GM12873 (cell line): ENCODE data around the gene WDFY4.

ENCODE experiments used
- TF ChIP-seq, protein P1 (sequence below): IDR thresholded peaks from 2 replicates; pipeline ENCODE4 v1.5.1; 2012; ENCODE audit warnings: low read depth, mild to moderate bottlenecking, moderate library complexity, low read length, control low read depth; ENCODE audit not compliant: insufficient read depth; ENCODE audit errors: missing control alignments

WDFY4 gene

GRCh38 chr10:49021685-49022084, 337.0 kb downstream of the WDFY4 start:
- TF ChIP-seq, protein P1, sequence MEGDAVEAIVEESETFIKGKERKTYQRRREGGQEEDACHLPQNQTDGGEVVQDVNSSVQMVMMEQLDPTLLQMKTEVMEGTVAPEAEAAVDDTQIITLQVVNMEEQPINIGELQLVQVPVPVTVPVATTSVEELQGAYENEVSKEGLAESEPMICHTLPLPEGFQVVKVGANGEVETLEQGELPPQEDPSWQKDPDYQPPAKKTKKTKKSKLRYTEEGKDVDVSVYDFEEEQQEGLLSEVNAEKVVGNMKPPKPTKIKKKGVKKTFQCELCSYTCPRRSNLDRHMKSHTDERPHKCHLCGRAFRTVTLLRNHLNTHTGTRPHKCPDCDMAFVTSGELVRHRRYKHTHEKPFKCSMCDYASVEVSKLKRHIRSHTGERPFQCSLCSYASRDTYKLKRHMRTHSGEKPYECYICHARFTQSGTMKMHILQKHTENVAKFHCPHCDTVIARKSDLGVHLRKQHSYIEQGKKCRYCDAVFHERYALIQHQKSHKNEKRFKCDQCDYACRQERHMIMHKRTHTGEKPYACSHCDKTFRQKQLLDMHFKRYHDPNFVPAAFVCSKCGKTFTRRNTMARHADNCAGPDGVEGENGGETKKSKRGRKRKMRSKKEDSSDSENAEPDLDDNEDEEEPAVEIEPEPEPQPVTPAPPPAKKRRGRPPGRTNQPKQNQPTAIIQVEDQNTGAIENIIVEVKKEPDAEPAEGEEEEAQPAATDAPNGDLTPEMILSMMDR = no peak

DNA sequence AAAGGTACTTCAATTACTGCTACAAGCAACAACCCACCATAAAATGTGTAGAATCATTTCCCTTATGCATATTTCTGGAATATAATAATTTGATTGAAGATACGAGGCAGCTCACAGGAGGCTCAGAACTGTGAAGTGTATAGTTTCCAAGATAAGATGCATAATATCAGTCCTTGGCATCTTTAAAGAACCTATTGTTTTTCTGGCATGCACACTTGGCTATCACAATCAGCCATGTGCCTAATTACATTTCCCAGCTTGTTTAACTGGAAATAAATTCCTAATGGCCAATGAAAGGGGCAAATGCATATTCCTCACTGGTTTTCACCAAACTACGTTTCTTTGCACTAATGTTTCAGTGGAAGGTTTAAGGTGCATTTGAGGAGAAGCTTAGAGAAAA, 338.4 kb downstream of the WDFY4 start:
- TF ChIP-seq, protein P1 = no peak

DNA sequence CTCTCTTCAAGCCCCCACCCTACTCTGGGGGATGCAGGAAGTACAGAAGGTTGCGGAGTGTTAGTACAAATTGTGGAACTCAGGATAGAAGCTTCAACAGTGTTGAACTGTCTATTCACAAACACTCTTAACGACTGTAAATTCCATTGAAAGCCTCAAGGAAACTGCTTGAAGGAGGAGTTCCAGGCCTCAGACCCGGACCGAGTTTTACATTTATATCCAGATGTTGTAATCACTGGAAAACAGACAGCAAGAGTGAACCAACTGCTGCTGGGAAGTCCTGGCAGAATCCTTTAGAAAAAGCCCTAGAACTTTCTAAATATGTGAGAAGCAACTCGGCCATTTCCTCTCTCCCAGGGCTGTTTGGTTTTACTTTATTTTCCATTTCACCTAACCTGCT, 339.1 kb downstream of the WDFY4 start:
- TF ChIP-seq, protein P1 = no peak

DNA sequence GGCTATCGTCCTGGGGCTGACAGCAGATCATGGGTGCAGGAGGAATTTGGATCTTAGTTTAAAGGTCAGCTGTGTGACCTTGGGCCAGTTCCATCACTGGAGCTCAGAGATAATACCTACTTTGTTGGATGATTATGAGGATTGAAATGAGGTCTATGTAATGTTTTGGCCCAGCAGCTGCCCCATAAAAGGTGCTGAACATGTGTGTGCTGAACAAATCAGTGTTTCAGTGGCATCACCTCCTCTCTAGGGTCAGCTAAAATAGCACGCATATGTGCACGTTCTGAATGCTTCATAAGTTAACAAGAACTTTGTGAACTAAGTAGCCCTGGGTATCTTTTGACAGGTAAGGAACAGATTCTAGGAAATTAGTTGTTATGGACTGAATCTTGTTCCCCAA, 339.8 kb downstream of the WDFY4 start:
- TF ChIP-seq, protein P1 = no peak

DNA sequence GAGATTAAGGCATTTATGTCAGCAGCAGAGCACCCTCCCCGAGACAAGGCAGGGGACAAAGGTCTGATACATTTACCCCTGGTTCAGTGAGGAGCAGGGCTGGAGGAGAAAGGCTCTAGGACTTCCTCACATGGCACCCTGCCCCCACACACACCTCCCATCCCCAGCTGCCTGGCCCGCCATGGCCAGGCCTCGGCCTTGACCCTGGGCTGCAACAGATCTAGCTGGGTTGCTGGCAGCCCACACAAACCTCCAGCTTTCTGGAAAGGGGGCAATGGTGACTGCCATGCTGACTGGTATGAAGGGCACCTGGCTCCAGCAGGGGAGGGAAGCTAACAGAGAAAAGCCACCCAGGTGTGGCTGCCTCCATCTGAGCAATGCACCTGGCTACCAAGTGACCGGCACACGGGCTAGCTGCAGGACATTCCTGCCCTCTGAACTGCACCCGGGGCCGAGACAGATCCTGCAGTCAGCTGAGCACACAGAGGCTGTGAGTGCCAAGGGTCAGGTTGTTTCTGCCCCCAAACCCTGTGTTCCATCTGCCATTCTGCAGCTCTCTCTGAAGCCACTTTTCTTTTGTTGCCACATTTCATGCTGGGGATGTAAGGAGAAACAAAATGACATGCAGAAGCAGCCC, 340.8 kb downstream of the WDFY4 start:
- TF ChIP-seq, protein P1 = no peak

DNA sequence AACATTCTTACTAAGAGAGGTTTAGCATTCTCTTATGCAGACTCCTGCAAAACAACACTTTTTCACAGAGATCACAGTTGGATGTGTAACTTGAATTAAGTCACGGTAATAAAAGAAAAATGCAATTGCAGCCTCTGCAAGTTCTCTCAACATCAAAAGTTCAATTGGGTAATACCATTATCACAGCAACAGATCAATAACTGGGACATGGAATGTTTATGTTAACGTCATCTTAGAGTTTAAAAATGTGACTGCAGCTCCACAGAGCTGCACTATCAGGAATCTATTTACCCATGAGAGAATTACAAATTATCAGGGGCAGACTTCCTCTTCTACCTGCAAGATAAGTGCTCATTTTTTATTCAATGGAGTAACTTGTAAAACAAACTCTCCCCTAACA, 344.0 kb downstream of the WDFY4 start:
- TF ChIP-seq, protein P1 = no peak

DNA sequence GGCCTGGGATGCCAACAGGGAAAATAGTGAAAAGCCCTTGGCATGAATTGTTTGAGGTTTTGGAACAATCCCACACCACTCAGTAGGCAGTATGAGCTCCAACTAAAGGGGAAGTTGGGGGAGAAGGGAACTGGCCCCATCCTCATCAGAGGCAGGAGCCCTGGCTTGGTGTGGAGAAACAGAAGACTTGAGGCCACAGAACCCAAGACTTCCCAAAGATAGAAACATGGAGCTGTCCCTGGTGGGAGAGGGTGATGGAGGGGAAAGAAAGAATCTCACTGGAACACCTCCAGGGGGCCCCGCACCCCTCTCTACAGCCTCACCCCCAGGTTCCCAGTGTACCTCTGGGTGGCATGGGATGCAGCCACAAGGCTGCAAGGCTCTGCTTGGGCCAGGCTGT, 345.0 kb downstream of the WDFY4 start:
- TF ChIP-seq, protein P1 = no peak
